Activated gamma-delta T cell treated with anti-CD3 and anti-CD28 coated beads, Interleukin-2, amount 50 U/mL, for 16 hours (primary cell): ENCODE data around the gene DDX41.
"Not testable (repeated sequence)": the region's sequence is repeated elsewhere in the genome, so short reads cannot be mapped to it uniquely, and the experiment has no call there.

Experiments used
- DNase-seq: peaks from one replicate; pipeline ENCODE4 v3.0.0-alpha.2; 2020; ENCODE audit warnings: low read depth

Gene DDX41

DNA sequence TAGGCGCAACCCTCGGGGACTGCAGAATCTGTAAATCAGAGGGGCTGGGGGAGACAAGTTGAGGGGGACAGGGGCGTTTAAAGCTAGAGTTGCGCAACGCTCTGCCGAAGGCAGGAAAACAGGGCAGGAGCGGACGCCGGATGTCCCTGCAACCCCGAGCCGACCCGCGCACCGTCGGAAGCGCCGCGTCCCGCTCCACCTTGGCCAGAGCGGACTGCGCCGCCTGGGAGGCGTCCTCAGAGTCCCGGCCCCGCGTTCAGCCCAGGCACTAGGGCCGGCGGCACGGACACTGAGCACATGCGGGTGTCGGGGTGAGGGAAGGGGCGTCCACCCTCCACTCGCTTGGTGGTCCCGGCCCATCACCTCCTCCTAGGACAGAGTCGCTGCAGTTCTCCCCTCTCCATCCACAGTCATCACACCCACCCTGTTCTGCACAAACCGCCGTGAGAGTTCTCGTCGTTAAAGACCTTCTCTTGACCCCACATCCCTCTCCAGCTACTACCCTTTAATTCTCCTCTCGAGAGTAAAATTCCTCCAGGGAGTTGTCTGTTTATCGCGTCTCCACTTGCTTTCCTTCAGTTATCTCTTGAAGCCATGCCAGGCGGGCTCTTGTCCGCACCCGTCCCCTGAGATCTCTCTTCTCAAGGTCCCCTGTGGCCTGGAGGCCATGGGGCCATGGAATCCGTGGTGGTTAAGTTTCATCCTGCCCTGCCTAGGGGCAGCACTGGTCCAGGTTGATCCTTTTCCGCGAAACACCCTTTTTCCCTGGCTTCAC lies 18.6 kb downstream of the DDX41 start:
- no peak for DNase-seq

DNA sequence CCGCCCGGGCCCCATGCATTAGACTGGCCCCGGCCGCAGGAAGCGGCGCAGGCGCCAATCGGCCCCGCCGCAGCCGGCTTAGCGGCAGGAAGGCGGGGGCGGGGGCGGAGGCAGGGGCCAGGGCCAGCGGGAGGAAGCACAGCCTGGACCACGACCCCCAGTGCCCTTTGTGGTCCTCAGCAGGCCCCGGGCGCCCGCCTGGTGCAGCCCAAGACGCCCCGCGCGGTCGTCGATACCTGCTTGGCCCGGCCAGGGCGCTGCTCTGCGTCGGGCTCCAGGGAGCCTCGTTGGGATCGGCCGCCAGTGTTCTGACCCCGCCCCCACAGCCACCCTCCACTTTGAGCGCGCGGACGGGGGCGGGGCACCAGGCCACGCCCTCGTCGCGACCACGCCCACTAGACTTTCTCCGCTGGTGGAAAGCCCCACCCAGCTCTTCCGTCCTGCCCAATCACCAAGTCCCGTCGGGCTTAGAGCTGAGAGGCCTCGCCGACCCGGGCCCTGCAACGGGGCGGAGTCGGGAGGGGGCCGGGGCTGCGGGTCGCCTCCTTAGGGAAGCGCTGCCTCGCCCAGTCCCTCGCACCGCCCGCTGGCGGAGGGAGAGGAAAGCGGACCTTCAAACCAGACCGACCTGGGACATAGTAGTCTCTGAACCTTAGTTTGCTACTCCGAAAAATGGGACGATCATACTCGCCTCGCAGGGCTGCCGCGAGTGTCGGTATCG lies 19.3 kb downstream of the DDX41 start, which contains the start of gene PDLIM7:
Gene PDLIM7, minus strand, starts transcription at position 313 of the 721 bp plus-strand sequence. CDS start 1,092 bp downstream, outside the sequence.
- DNase-seq, result peak; percentile 91

DNA sequence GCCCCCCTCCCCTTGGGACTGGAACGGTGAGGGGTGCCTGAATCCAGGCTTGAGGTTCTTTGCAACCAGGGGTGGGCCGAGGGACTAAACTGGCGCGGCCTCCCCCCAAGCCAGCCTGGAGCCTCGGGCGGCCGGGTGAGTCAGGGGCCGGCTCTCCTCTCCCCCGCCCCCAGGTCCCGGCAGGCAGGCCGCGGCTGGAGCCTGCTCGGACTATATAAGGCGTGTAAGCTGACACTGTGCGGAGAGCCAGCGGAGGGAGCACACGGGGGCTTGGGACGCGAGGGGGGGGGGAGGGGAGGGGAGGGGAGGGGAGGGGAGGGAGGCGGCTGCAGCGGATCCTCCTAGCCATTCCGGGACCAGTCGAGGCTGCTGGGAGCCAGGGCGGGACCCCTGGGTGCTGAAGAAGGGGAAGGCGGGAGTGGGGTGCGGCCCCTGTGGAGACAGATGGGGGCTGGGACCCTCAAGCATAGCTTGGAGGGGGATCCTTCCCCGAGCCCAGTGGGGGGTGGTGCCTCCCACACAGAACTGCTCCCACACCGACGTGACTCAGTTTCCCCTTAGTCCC lies 20.0 kb downstream of the DDX41 start:
- DNase-seq, result no peak

DNA sequence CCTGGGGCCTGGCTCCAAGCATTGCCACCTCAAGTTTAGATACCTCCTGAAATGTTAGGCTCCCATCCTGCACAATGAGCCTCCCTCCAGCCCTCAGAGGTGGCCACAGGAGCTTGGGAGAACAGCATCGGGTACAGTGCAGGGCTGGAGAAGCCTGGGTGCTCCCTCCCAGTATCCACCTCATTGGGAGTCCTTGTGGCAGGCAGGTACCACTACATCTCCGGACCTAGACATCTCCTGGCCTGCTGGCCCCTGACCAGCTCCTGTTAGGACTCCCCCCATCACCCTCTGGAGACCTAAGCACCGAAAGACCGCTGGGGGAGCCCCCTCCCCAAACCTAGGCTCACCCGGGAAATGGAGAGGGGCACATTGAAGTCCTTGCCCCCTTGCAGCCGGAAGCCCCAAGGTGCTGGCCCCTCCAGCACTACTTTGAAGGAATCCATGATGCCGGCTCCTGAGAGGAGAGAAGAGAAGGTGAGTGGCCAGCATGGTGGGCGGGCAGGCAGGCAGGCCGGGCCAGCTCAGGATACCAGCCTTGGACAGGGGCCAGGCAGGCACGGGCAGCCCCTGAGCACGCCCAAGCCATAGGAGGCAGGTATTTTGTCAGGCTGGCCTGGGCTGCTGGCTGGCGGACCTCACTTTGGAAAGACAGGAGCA lies 20.6 kb downstream of the DDX41 start:
- DNase-seq, result no peak

- no peak for DNase-seq
Observed at GRCh38 chr5:177495243-177496060, 21.3 kb downstream of the DDX41 start.

- DNase-seq, result no peak
Observed at GRCh38 chr5:177494346-177495195, 22.2 kb downstream of the DDX41 start.

DNA sequence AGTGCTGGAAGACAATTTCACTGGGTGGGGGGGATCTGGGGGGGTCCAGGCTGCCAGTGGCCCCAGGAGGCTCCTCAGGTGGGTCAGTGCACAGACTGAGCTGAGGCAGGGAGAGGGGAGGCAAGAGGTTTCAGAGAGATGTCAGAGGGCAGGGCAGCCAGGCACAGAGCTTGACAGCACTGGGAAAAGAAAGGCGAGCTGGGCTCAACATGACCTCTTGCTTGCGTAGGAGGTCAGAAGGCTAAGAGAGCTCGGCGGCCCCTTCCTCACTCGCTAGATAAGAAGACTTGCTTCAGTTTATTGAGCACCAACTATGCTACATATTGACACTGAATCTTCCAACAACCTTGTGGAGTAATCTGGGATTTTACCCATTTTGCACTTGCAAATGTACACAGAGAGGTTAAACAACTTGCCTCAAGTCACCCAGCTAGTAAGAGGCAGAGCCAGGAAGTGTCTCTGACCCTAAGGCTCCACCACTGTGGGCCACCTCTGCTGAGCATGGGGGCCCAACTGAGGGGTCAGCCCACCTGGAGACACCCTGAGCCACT lies 22.9 kb downstream of the DDX41 start:
- DNase-seq, result no peak

- DNase-seq, result no peak
Observed at GRCh38 chr5:177492841-177493240, 23.9 kb downstream of the DDX41 start.

- DNase-seq, result no peak
Observed at GRCh38 chr5:177491983-177492746, 24.6 kb downstream of the DDX41 start.

GRCh38 chr5:177491429-177491945 lies 25.3 kb downstream of the DDX41 start:
- DNase-seq, result no peak

- no peak for DNase-seq
Observed at GRCh38 chr5:177490992-177491391, 25.8 kb downstream of the DDX41 start.

DNA sequence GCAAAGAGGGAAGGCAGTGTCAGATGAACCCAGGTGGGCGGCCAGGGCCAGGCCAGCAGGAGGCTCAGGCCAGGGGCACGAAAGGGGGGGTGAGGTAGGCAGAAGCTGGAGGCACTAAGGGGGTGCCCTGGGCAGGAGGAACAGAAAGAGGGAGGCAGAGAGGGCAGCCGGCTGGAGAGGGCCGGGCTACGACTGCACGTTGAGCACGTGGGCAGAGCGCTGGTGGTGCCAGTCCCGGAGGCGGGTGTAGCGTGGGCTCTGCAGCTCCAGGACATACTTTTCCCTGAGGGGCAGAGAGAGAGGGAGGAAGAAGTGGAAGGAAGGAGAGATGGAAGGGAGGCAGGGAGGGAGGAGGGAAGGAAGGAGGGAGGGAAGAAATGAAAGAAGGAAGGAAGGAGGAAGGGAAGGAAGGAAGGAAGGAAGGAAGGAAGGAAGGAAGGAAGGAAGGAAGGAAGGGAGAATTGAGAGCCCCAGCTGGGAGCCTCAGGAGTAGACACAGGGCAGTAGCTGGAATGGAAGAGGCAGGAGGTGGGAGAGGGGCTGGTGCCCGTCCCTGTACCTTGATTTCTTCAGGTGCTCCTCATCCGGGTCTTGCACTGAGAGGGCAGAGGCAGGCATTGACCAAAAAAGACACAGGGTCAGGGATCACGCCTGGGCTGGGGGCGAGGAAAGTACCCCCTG lies 26.3 kb downstream of the DDX41 start:
- DNase-seq, result no peak

GRCh38 chr5:177489119-177489716 lies 27.5 kb downstream of the DDX41 start:
- no peak for DNase-seq

DNA sequence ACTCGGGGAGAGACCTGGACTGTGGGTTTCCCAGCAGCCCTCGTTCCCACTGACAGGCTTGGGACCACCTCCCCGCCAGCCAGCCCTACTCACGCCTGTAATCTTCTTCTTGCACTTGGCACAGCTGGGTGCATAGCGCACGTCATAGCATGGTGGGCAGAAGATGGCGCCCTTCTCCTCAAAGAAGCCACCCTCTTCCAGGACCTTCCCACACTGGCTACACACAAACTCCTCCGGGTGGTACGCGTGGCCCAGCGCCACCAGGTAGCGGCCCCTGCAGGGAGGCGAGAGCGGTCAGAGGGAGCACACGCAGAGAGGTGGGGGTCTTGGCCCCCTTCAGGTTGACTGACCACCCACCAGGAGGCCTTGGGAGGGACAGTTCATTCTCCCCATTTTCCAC lies 28.8 kb downstream of the DDX41 start:
- DNase-seq, result no peak

DNA sequence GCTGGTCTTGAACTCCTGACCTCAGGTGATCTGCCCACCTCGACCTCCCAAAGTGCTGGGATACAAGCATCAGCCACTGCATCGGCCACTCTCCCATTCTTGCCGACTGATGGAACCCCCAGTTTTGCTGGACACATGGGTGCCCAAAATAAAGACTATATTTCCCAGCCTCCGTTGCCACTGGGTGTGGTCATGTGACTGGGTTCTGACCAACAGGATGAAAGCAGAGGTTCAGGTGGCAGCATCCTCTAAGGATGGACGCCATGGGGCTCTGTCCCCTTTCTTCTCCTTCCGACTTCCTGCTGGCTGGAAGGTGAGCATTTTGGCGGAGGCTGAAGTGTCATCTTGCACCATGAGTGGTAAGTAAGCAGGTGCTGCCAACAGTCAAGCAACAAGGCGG lies 29.6 kb downstream of the DDX41 start:
- DNase-seq, result no peak

GRCh38 chr5:177486256-177486655 lies 30.5 kb downstream of the DDX41 start:
- DNase-seq, result no peak

GRCh38 chr5:177485753-177486152 lies 31.0 kb downstream of the DDX41 start:
- DNase-seq, result not testable (repeated sequence)

- no peak for DNase-seq
Observed at GRCh38 chr5:177484902-177485549, 31.7 kb downstream of the DDX41 start.
